T-helper 9 cell (primary cell): ENCODE results near the gene KCNJ18.
"Not testable (repeated sequence)": the region's sequence is repeated elsewhere in the genome, so short reads cannot be mapped to it uniquely, and the experiment has no call there.

Experiments
- DNase-seq: peaks from one replicate; pipeline ENCODE4 v3.0.0-alpha.2; 2020

KCNJ18 gene

DNA sequence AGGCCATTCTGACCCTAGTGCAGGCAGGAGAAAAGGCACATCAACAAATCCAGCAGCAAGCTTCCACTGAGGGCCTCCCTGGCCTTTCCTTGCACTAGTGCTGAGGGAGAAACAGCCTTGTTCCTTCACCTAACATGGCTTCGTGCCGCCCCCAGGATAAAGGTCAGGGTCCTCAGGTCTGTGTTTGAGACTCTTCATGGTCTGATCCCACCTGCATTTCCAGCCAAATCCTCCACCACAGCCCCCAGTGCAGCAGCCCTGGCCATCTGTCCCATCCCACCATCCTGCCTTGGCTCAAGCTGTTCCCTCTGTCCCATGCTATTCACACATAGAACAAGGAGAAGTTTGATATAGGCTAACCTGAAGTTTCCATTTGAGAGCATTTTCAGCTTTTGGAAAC is 20.9 kb upstream of the KCNJ18 start:
- not testable (repeated sequence) for DNase-seq

DNA sequence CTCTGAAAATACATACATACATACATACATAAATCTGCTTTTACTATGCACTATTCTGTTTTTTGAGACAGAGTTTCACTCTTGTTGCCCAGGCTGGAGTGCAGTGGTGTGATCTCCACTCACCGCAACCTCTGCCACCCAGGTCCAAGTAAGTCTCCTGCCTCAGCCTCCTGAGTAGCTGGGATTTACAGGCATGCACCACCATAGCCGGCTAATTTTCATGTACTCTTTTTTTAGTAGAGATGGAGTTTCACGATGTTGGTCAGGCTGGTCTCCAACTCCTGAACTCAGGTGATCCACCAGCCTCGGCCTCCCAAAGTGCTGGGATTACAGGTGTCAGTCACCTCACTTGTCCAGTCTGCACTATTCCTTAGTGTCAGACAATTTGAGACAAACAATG is 20.5 kb upstream of the KCNJ18 start:
- DNase-seq = not testable (repeated sequence)

DNA sequence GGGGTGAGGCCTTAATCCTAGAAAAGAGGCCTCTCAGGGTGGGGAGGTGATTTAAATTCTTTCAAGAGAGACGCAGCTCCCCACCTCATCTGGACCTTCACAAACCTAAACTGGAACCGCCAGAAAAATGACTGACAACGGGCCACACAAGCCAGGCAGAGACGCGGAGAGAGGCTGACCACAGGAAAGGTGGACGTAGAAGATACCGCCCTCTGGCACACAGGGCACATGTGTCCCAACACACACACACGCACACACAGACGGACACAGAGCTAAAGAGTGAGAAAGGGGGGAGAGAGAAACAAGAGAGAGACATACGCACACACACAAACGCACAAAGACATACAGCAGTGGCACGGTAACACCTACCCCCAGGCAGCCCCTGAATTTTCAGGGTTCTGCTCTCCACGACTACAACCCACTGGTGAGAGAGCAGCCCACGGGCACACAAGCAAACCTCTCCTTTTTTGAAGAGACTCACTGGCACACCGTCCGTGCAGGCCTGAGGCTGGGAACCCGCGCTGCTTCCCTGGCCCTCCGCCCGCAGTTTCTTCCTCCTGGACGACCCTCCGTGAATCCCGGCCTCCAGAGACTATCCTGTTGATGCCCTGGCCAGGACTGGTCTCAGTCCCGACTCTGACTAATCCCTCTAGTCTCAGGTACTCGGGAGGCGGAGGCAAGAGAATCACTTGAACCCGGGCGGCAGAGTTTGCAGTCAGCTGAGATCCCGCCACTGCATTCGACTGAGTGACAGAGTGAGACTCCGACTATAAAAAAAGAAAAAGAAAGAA is 18.7 kb upstream of the KCNJ18 start:
- DNase-seq = not testable (repeated sequence)

DNA sequence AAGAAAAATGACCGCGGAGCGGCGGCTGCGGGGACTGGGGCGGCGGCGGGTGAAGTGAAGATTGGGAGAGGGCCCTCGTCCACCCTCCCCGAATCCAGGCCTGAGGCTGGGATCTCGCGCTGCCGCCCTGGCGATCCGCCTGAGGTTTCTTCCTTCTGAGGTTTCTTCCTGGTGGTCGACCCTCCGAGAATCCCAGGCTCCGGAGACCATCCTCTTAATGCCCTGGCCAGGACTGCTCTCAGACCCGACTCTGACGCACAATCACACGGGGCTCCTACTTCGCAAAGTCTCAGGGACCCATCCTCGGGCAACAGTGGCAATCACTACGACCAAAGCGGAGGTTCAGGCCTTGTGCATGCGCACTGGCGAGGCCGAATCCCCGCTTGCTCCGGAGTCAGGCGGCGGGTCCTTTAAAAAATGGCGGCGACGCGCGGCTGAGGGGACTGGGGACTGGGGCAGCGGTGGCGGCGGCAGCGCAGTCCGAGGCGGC is 18.0 kb upstream of the KCNJ18 start:
- DNase-seq = no peak

GRCh38 chr17:21674891-21675738 is 17.2 kb upstream of the KCNJ18 start:
- not testable (repeated sequence) for DNase-seq

DNA sequence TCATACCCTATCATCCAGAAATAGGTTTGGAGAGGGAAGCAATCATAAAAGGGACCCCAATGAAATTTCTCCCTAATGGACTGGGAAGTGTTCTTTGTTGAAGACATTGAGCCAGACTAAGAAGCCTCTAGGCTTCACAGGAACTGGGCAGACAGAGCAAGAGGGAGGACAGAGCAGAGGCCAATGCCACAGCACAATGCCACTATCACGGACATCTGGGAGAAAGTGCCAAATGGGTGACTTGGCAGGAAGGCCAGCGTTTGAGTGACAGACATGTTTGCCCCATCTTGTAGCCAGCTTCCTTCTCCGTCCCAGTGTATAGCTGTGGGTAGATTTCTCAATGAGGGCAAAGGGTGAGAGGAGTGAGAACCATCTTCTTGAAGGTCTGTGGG is 16.6 kb upstream of the KCNJ18 start:
- DNase-seq = not testable (repeated sequence)

- no peak for DNase-seq
Observed at GRCh38 chr17:21676281-21677111, 15.8 kb upstream of the KCNJ18 start.

DNA sequence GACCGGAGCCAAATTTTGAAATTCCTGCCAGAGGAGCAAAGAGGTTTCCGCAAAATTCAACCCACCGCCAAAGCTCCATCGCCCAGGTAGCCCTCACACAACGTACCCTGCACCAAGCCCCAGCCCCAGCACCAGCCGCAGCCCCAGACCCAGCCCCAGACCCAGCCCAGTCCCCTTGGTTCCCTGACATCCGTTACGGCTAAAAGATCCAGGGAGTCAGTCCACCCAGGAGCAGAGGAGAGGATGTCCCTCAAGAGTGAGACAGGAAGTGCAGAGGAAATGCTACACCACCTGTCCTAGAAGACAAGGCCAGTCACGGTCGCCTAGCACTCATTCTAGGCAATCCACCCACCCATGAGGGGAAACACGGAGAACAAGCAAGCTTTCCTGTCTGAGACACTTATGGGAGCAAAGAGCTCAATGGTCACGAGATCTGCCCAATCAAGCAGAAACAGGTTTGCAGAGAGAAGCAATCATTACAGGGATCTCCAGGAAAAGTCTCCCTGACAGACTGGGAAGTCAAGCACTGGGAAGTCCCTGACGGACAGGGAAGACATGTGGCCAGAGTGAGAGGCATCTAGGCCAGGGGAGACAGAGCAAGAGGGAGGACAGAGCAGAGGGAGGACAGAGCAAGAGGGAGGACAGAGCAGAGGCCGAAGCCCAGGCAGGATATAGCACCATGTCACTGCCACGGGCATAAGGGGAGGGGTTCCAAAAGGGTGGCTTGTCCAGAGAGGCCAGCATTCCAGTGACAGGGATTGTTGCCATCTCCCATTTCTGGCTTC is 15.0 kb upstream of the KCNJ18 start:
- DNase-seq = no peak

DNA sequence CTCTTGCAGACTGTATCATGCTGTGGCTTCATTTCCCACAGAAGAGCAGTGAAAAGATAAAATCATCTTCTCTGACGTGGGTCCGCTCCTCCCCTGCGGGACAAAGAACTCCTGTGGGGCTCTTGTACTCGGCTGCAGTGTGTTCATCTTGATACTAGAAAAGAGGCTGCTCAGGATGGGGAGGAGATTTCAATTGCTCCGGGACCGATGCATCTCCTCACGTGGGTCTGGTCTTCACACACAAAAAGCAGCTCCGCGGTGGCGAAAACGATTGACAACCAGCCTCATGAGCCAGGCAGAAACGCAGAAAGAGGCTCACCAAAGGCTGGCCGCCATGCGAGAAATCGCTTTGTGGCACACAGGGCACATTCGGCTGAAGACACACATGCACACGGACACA is 14.4 kb upstream of the KCNJ18 start:
- no peak for DNase-seq

- no peak for DNase-seq
Observed at GRCh38 chr17:21678393-21679081, 13.8 kb upstream of the KCNJ18 start.

GRCh38 chr17:21679256-21680146 is 12.8 kb upstream of the KCNJ18 start:
- no peak for DNase-seq

DNA sequence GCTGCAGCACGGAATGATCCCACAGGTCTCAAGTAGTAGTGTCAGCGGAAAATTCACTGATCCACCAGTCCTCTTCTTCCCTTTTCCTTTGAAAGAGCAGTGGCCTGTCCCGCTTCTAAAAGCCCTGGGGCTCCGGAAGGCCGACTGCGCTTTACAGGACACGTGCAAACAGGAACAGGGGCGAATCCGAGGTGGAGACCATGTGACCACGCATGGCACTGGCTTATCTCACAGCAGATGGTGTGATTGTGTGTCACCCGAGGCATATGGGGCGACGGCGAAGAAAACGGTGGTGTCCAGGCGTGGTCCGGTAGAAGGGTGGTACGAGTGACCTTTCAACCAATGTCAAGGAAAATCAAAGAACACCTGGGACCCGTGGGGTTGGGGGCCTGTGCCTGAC is 12.0 kb upstream of the KCNJ18 start:
- no peak for DNase-seq

GRCh38 chr17:21680850-21681351 is 11.4 kb upstream of the KCNJ18 start:
- not testable (repeated sequence) for DNase-seq

- DNase-seq = not testable (repeated sequence)
Observed at GRCh38 chr17:21681576-21681975, 10.7 kb upstream of the KCNJ18 start.

DNA sequence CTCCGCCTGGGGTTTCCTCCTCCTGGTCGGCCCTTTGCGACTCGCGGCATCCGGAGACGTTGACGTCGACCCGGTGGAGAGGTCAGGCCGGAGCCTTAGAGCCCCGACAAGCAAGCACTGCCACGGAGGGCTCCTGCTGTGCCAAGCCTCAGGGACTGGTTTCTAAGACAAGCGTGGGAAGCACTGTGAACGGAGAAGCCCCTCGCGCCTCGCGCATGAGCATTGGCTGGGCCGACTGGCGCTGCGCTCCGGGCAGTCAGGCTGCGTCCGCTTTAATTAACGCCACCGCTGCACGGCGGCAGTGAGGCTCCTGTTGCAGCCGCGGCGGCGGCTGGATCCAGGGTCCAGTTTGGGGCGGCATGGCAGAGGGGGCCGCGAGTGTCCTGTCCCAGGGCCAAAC is 10.2 kb upstream of the KCNJ18 start:
- DNase-seq = not testable (repeated sequence)

DNA sequence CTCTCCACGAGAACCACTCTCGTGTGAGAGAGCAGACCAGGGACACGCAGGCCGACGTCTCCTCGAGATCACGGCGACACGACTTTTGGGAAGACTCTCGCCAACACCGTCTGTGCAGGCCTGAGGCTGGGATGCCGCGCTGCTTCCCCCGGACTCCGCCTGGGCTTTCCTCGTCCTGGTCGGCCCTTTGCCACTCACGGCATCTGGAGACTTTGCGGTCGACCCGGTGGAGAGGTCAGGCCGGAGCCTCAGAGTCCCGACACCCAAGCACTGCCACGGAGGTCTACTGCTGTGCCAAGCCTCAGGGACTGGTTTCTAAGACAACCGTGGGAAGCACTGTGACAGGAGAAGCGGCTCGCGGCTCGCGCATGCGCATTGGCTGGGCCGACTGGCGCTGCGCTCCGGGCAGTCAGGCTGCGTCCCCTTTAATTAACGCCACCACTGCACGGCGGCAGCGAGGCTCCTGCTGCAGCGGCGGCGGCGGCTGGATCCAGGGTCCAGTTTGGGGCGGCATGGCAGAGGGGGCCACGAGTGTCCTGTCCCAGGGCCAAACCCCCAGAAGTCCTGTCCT is 9.1 kb upstream of the KCNJ18 start:
- DNase-seq = not testable (repeated sequence)

GRCh38 chr17:21683897-21684296 is 8.4 kb upstream of the KCNJ18 start:
- DNase-seq = not testable (repeated sequence)

DNA sequence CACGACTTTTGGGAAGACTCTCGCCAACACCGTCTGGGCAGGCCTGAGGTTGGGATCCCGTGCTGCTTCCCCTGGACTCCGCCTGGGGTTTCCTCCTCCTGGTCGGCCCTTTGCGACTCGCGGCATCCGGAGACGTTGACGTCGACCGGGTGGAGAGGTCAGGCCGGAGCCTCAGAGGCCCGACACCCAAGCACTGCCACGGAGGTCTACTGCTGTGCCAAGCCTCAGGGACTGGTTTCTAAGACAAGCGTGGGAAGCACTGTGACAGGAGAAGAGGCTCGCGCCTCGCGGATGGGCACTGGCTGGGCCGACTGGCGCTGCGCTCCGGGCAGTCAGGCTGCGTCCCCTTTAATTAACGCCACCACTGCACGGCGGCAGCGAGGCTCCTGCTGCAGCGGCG is 7.9 kb upstream of the KCNJ18 start:
- DNase-seq = not testable (repeated sequence)

- DNase-seq = not testable (repeated sequence)
Observed at GRCh38 chr17:21685061-21685795, 7.1 kb upstream of the KCNJ18 start.
